A673 (cell line): ENCODE data around the gene AGRN.

Experiments
- CTCF ChIP-seq: fragments of 300-800, 200-600 bp; sonication (generic); conservative IDR thresholded peaks from 2 replicates; pipeline ENCODE4 v1.5.1; 2017; ENCODE audit warnings: low read depth, mild to moderate bottlenecking, antibody characterized with exemption, low read length, moderate library complexity, mixed read lengths
- EZH2 ChIP-seq: fragments of 200-600 bp; sonication (generic); IDR thresholded peaks from 2 replicates; pipeline ENCODE4 v1.6.1; 2017; ENCODE audit warnings: borderline replicate concordance, low read depth, mild to moderate bottlenecking, mixed read lengths, antibody characterized with exemption, low read length; ENCODE audit not compliant: poor library complexity, severe bottlenecking

DNA sequence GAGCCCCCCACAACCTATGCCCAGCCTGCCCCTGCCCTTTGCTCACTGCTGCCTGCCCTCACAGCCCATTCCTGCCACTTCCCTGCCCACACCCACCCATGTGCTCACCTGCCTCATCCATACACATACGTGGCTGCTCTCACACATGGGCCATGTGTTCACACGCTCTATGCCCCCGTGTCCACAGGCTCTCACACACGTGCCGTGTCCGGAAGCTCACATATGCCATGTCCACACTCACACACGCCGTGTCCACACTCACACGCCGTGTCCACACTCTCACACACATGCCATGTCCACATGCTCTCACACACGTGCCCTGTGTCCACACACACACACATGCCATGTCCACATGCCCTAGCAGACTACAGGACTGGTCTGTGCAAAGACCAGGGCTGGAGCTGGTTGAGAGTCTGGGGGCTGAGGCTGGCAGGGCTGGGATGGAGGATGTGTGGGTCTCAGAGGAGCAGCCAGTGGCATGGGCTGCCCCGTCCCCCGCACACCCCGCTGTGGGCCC, 54.8 kb downstream of the AGRN start:
- TF ChIP-seq CTCF (no peak), EZH2 (no peak)
